Endodermal cell (in vitro differentiated cells): ENCODE measurements around the gene MYG1. TPM values are rescaled to one million over a fixed set of nuclear protein-coding genes. Genes with fewer than 3 reads are reported as not detected.
A peak's percentile ranks its signal among the peaks of the same experiment; 100 is the strongest.
"Not testable (repeated sequence)": the region's sequence is repeated elsewhere in the genome, so short reads cannot be mapped to it uniquely, and the experiment has no call there.

ENCODE experiments used
- DNase-seq: peaks from one replicate; pipeline ENCODE4 v3.0.0-alpha.2; 2017
- H3K27ac ChIP-seq: 2 replicates; pipeline ENCODE4 v1.5.1; 2013; ENCODE audit warnings: mild to moderate bottlenecking, low read depth, low read length, moderate library complexity
- H3K27me3 ChIP-seq: 2 replicates; pipeline ENCODE4 v1.6.1; 2013; ENCODE audit warnings: mild to moderate bottlenecking, low read length, moderate library complexity; ENCODE audit not compliant: insufficient read depth, control insufficient read depth, poor library complexity, severe bottlenecking
- H3K36me3 ChIP-seq: 2 replicates; pipeline ENCODE4 v1.7.0; 2013; ENCODE audit warnings: mild to moderate bottlenecking, low read length, moderate library complexity; ENCODE audit not compliant: control insufficient read depth, insufficient read depth
- H3K4me1 ChIP-seq: one replicate; pipeline ENCODE4 v1.7.0; 2013; ENCODE audit warnings: low read length; ENCODE audit not compliant: control insufficient read depth, insufficient read depth
- H3K4me3 ChIP-seq: 2 replicates; pipeline ENCODE4 v1.5.1; 2013; ENCODE audit warnings: mild to moderate bottlenecking, low read length, moderate library complexity
- H3K9ac ChIP-seq: 2 replicates; pipeline ENCODE4 v1.6.1; 2013; ENCODE audit warnings: mild to moderate bottlenecking, low read length, moderate library complexity; ENCODE audit not compliant: poor library complexity, severe bottlenecking; ENCODE audit errors: extremely low read depth
- H3K9me3 ChIP-seq: 2 replicates; pipeline ENCODE4 v1.6.1; 2013; ENCODE audit warnings: mild to moderate bottlenecking, low read length, moderate library complexity; ENCODE audit not compliant: control insufficient read depth
- H3K27ac Mint-ChIP-seq: 2 replicates; pipeline ENCODE4 v1.8.0; 2020; ENCODE audit warnings: mixed read lengths
- H3K27me3 Mint-ChIP-seq: 2 replicates; pipeline ENCODE4 v1.8.0; 2021; ENCODE audit warnings: mild to moderate bottlenecking, mixed read lengths; ENCODE audit not compliant: insufficient read depth
- H3K36me3 Mint-ChIP-seq: 2 replicates; pipeline ENCODE4 v1.8.0; 2020; ENCODE audit warnings: low read depth, mixed read lengths
- H3K4me1 Mint-ChIP-seq: 2 replicates; pipeline ENCODE4 v1.8.0; 2020; ENCODE audit warnings: mixed read lengths
- H3K4me3 Mint-ChIP-seq: 2 replicates; pipeline ENCODE4 v1.8.0; 2020; ENCODE audit warnings: mild to moderate bottlenecking, moderate library complexity, mixed read lengths
- H3K9me3 Mint-ChIP-seq: 2 replicates; pipeline ENCODE4 v1.8.0; 2020; ENCODE audit warnings: mild to moderate bottlenecking, mixed read lengths
- CTCF ChIP-seq: fragments of 200-600 bp; sonication (generic); conservative IDR thresholded peaks from 2 replicates; pipeline ENCODE4 v1.5.0; 2021; ENCODE audit warnings: antibody characterized with exemption, mild to moderate bottlenecking
- WGBS, 2 experiments: methylation state at CpG; one replicate each; pipeline versions ENCODE4 v1.1.5 to v1.1.7; 2013; ENCODE audit warnings: missing lambda C conversion rate in 2 of 2, mixed read lengths in 1 of 2; ENCODE audit not compliant: insufficient coverage in 1 of 2, insufficient read length in 1 of 2; 5-methylcytosine and 5-hydroxymethylcytosine counted together
- total RNA-seq, 2 donors: library from RNA; stranded (reverse); fragmentation: NEBNext Ultra II Directional in 1 of 2; extraction: Animal tissue kit (Norgen Biotek cat#: 25700) in 1 of 2; gene quantifications; 2 replicates in 1 of 2; 3 replicates in 1 of 2; pipeline ENCODE4 v1.2.1, GENCODE V29; 2021

The MYG1 gene
- total RNA-seq, 2 donors from 2014 or later, result 55.3 to 74.2 TPM

GRCh38 chr12:53327435-53328042 is 28.0 kb downstream of the MYG1 start:
- Mint-ChIP-seq H3K9me3 (no peaks in the 10 kb centered on the region), H3K27me3 (peaks cover 68% of the 10 kb centered on the region), H3K36me3 (no peaks in the 10 kb centered on the region), H3K4me3 (no peak overlapping the region), H3K27ac (no peak overlapping the region), H3K4me1 (peaks cover 21% of the 10 kb centered on the region)
- Histone ChIP-seq H3K27ac (no peak overlapping the region), H3K9ac (no peak overlapping the region), H3K9me3 (no peaks in the 10 kb centered on the region), H3K4me1 (peaks cover 16% of the 10 kb centered on the region), H3K4me3 (no peak overlapping the region), H3K27me3 (peaks cover 7% of the 10 kb centered on the region), H3K36me3 (no peaks in the 10 kb centered on the region)
- peak; percentile 45 for TF ChIP-seq CTCF
- 85 to 93% methylated on average over 3 of the region's 3 CpGs for WGBS, 2 experiments
- DNase-seq, result no peak

GRCh38 chr12:53328043-53328435 is 28.5 kb downstream of the MYG1 start:
- peak; percentile 63 for TF ChIP-seq CTCF
- Histone ChIP-seq H3K27me3 (peaks cover 7% of the 10 kb centered on the region), H3K36me3 (no peaks in the 10 kb centered on the region), H3K9me3 (no peaks in the 10 kb centered on the region), H3K4me1 (peaks cover 16% of the 10 kb centered on the region), H3K27ac (no peak overlapping the region), H3K4me3 (no peak overlapping the region), H3K9ac (no peak overlapping the region)
- Mint-ChIP-seq H3K4me1 (peaks cover 21% of the 10 kb centered on the region), H3K27me3 (peaks cover 63% of the 10 kb centered on the region), H3K36me3 (no peaks in the 10 kb centered on the region), H3K4me3 (no peak overlapping the region), H3K27ac (no peak overlapping the region), H3K9me3 (no peaks in the 10 kb centered on the region)
- 67% methylated on average over 16 of the region's 16 CpGs for WGBS, 2 experiments
- DNase-seq, result peak; percentile 90

- Histone ChIP-seq H3K27ac (no peak overlapping the region), H3K9ac (no peak overlapping the region), H3K36me3 (no peaks in the 10 kb centered on the region), H3K9me3 (no peaks in the 10 kb centered on the region), H3K27me3 (peaks cover 7% of the 10 kb centered on the region), H3K4me1 (peaks cover 5% of the 10 kb centered on the region), H3K4me3 (no peak overlapping the region)
- 89 to 92% methylated on average over 5 of the region's 5 CpGs for WGBS, 2 experiments
- Mint-ChIP-seq H3K9me3 (no peaks in the 10 kb centered on the region), H3K27ac (no peak overlapping the region), H3K4me1 (peaks cover 10% of the 10 kb centered on the region), H3K27me3 (peaks cover 56% of the 10 kb centered on the region), H3K4me3 (no peak overlapping the region), H3K36me3 (no peaks in the 10 kb centered on the region)
- no peak for DNase-seq
- TF ChIP-seq CTCF, result no peak
Measured at GRCh38 chr12:53330671-53331070, 31.2 kb downstream of the MYG1 start.

GRCh38 chr12:53332339-53332738 is 32.8 kb downstream of the MYG1 start:
- H3K4me3 ChIP-seq, H3K9me3 Mint-ChIP-seq, H3K4me1 Mint-ChIP-seq, H3K9me3 ChIP-seq, H3K27ac Mint-ChIP-seq, H3K36me3 Mint-ChIP-seq, DNase-seq, H3K27ac ChIP-seq, H3K27me3 ChIP-seq, H3K4me1 ChIP-seq, H3K4me3 Mint-ChIP-seq, H3K36me3 ChIP-seq, H3K9ac ChIP-seq: not testable (repeated sequence)
- H3K27me3 Mint-ChIP-seq, result peaks cover 50% of the 10 kb centered on the region
